Upper lobe of left lung (tissue), 6 donors: ENCODE measurements around the gene MS4A6A. TPM values are rescaled to one million over a fixed set of nuclear protein-coding genes. Genes with fewer than 3 reads are reported as not detected.
A peak's percentile ranks its signal among the peaks of the same experiment; 100 is the strongest.
"Not testable (repeated sequence)": the region's sequence is repeated elsewhere in the genome, so short reads cannot be mapped to it uniquely, and the experiment has no call there.

ENCODE experiments used
- ATAC-seq, 2 donors: fragments of 200-7000 bp; cut with Tn5 transposase; one replicate each; pipeline ENCODE4 v1.9.1; 2022; ENCODE audit warnings: mild to moderate bottlenecking in 2 of 2, moderate library complexity in 2 of 2; ENCODE audit not compliant: low FRiP score in 2 of 2
- DNase-seq, 2 donors: peaks; one replicate each; pipeline ENCODE4 v3.0.0-alpha.2; 2019 to 2020
- H3K27ac ChIP-seq, 4 donors: fragments of 200-600 bp; sonication (generic); one replicate each; pipeline ENCODE4 v1.5.1; 2016 to 2019
- H3K27me3 ChIP-seq, 4 donors: fragments of 200-600 bp; sonication (generic); one replicate each; pipeline ENCODE4 v1.5.1; 2017 to 2019
- H3K36me3 ChIP-seq, 4 donors: fragments of 200-600 bp; sonication (generic); one replicate each; pipeline ENCODE4 v1.5.1; 2016 to 2019
- H3K4me1 ChIP-seq, 4 donors: fragments of 200-600 bp; sonication (generic); one replicate each; pipeline ENCODE4 v1.5.1; 2018 to 2019
- H3K4me3 ChIP-seq, 4 donors: fragments of 200-600 bp; sonication (generic); one replicate each; pipeline ENCODE4 v1.5.1; 2017 to 2019; ENCODE audit warnings: mild to moderate bottlenecking in 2 of 4, moderate library complexity in 1 of 4
- H3K9me3 ChIP-seq, 4 donors: fragments of 200-600 bp; sonication (generic); one replicate each; pipeline ENCODE4 v1.5.1; 2018 to 2019
- EP300 ChIP-seq, 4 donors: sonication (generic); formaldehyde crosslinking; IDR thresholded peaks; one replicate each; pipeline ENCODE4 v1.5.1; 2017; ENCODE audit warnings: antibody characterized with exemption in 4 of 4, control low read depth in 2 of 4
- POLR2A ChIP-seq, 4 donors: fragments of 450-650 bp; IDR thresholded peaks; one replicate each; pipeline ENCODE4 v1.5.1; 2016 to 2017; ENCODE audit warnings: antibody characterized with exemption in 4 of 4, mild to moderate bottlenecking in 2 of 4
- POLR2AphosphoS5 ChIP-seq, 2 donors: sonication (generic); formaldehyde crosslinking; IDR thresholded peaks; one replicate each; pipeline ENCODE4 v1.5.1; 2017; ENCODE audit warnings: antibody characterized with exemption in 2 of 2
- WGBS, 2 donors: methylation state at CpG; one replicate each; pipeline ENCODE4 v1.1.5; 2017 to 2018; 5-methylcytosine and 5-hydroxymethylcytosine counted together
- total RNA-seq, 6 donors: library from RNA; depleted of rRNA in 4 of 6; stranded (reverse); fragments of >200 nt in 4 of 6; gene quantifications; one replicate each; pipeline versions ENCODE4 v1.1.0 to v1.2.1, GENCODE V29; 2016 to 2021
- TF ChIP-seq, protein P1 (sequence below), 6 experiments: fragments of 450-650 bp in 4 of 6; fragments of 200-600 bp in 2 of 6; sonication (generic) in 2 of 6; IDR thresholded peaks; one replicate each; pipeline ENCODE4 v1.5.1; 2016 to 2019; ENCODE audit warnings: antibody characterized with exemption in 6 of 6
- donor health status: DM: no; HTN: no; CAD: no; lungs with moderate emphysema.
- donor health status: DM: no; HTN: yes; CAD: no; lungs with severe emphysema.

The MS4A6A gene
- total RNA-seq, 6 donors from 2014 or later, result 21.4 to 156 (median 97.0) TPM

DNA sequence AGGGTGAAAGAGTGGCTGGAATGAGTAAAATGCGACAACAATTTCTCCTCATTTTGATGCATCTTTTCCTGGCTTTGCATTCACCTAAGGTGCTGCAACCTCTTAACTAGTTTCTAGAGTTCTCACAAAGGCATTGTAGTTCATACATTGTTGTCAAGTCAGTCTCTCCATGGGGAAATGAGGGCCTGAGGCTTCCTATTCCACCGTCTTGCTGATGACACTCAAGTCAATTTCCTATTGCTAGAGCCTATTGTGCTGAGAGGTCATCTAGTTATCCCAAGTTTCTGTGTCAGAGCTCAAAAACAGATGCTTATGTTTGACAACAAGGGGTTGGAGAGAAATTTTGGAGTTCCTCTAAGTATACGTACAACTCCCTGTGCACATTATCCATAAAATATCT, 11.6 kb upstream of the MS4A6A start:
- H3K4me1 ChIP-seq, result no peaks in the 10 kb centered on the region
- H3K27ac ChIP-seq, result no peak overlapping the region
- H3K9me3 ChIP-seq, result no peaks in the 10 kb centered on the region
- no peaks in the 10 kb centered on the region for H3K36me3 ChIP-seq
- ATAC-seq (no peak), DNase-seq (no peak)
- TF ChIP-seq POLR2AphosphoS5 (IDR thresholded peaks at IDR 0.05) (no peak), EP300 (IDR thresholded peaks at IDR 0.05) (no peak), POLR2A (IDR thresholded peaks at IDR 0.05) (no peak)
- TF ChIP-seq, protein P1, sequence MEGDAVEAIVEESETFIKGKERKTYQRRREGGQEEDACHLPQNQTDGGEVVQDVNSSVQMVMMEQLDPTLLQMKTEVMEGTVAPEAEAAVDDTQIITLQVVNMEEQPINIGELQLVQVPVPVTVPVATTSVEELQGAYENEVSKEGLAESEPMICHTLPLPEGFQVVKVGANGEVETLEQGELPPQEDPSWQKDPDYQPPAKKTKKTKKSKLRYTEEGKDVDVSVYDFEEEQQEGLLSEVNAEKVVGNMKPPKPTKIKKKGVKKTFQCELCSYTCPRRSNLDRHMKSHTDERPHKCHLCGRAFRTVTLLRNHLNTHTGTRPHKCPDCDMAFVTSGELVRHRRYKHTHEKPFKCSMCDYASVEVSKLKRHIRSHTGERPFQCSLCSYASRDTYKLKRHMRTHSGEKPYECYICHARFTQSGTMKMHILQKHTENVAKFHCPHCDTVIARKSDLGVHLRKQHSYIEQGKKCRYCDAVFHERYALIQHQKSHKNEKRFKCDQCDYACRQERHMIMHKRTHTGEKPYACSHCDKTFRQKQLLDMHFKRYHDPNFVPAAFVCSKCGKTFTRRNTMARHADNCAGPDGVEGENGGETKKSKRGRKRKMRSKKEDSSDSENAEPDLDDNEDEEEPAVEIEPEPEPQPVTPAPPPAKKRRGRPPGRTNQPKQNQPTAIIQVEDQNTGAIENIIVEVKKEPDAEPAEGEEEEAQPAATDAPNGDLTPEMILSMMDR (IDR thresholded peaks at IDR 0.05), result no peak
- no peak overlapping the region for H3K4me3 ChIP-seq
- whole genome bisulfite sequencing, 2 donors, result 64 to 70% methylated on average over 3 of the region's 3 CpGs
- no peaks in the 10 kb centered on the region for H3K27me3 ChIP-seq

DNA sequence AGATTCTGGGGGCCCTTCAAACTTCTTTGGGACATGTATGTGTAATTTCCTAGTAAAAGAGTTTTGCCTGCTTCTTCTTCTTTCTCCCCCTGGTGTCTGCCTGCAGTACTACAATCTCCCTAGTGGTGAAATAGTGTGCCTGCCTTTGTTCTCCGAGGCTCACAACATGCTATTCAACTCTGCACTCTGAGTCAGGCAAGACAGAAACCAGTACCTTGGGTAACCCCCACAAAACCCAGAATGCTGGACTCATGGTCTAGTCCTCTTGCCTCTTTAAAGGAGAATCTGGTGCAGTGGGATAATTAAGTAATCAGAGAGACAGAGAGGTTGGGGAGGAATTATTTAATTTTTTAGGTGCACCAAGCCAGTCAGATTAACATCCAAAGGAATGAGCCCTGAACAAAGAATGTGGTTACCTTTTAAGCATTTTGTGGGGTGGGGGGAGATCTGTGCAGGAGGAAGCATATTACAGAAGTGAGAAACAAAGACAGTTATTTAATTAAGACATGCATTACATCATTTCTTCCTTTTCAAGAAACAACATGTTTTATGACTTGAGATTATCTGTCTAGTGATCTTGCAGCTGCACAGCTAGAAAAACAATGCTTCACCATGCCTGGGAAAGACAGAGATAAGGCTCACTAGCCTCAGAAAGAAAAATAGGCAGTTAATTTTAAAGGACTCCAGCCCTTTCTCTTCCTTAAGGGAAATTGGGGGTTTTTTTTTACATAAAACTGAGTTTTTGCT, 11.0 kb upstream of the MS4A6A start:
- peak overlapping the region in 1 of 4 donors; percentile 40 for H3K27ac ChIP-seq
- WGBS, 2 donors, result 10 to 23% methylated on average over 1 of the region's 1 CpG
- no peak overlapping the region for H3K4me3 ChIP-seq
- DNase-seq, result peak in 1 of 2 donors; percentile 37
- ATAC-seq, result peak; percentile 72 to 80
- no peaks in the 10 kb centered on the region for H3K36me3 ChIP-seq
- H3K9me3 ChIP-seq, result no peaks in the 10 kb centered on the region
- no peaks in the 10 kb centered on the region for H3K4me1 ChIP-seq
- no peak for TF ChIP-seq POLR2AphosphoS5 (IDR thresholded peaks at IDR 0.05)
- TF ChIP-seq, protein P1 (IDR thresholded peaks at IDR 0.05), result peak; percentile 69 to 81 (median 76)
- H3K27me3 ChIP-seq, result no peaks in the 10 kb centered on the region

DNA sequence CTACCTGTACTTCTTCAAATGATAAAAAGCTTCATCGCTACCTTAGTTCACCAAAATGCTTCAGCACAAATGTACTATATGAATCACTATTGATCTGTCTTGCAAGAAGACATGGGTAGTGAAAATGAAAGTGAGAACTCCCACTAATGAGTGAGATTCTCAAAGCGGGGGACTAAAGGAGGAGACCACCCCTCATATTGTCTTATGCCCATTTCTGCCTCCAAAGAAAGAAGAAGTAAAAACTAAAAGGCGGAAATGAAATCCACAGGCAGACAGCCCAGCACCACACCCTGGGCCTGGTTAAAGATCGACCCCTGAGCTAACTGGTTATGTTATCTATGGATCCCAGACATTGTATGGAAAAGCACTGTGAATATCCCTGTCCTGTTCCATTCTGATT, 9.7 kb upstream of the MS4A6A start:
- 80 to 85% methylated on average over 4 of the region's 4 CpGs for WGBS, 2 donors
- H3K27me3 ChIP-seq, ATAC-seq: not testable (repeated sequence)

DNA sequence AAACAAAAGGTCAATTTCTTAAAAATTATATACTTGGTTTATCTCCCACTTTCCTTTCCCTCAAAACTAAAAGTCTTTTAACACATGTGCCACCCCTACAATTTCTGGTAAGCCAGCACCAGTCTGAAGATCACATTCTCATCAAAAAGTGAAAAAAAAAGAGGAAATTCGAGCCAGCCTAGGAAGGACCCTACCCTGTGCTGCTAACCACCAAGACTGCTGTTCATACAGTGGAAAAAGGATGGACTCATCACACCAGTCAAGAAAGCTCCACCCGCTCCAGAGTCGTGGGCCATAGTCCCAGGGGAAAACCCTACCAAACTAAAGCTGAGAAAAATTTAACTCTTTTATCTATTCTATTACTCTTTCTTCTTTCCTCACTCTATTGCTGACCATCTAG, 5.6 kb upstream of the MS4A6A start:
- H3K36me3 ChIP-seq, H3K9me3 ChIP-seq, H3K27me3 ChIP-seq, DNase-seq, H3K27ac ChIP-seq, ATAC-seq, H3K4me3 ChIP-seq, H3K4me1 ChIP-seq: not testable (repeated sequence)
- 32 to 46% methylated on average over 3 of the region's 3 CpGs for WGBS, 2 donors

More for the DNA sequence above, 9.7 kb upstream of the MS4A6A start:
- not testable (repeated sequence) for H3K9me3 ChIP-seq, H3K4me3 ChIP-seq, DNase-seq, H3K4me1 ChIP-seq, H3K36me3 ChIP-seq, H3K27ac ChIP-seq

DNA sequence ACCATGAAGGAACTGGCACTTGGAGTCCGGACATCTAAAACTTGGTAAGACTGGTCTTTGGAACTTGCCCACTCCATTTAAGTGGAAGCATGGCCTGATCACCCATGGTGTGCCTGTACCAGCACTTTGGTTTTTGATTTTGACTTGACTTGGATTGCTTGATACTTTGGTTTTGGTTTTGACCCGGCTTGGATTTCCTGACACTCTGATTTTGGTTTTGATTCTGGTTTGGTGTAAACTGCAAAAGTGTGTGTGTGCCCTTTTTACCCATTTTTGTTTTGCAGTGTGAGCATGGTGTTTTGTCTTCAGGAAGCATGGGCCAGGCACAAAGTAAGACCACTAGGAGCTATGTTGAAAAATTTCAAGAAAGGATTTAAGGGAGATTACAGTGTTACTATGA, 3.2 kb upstream of the MS4A6A start:
- not testable (repeated sequence) for H3K4me3 ChIP-seq, DNase-seq, H3K36me3 ChIP-seq, H3K27me3 ChIP-seq, H3K9me3 ChIP-seq, H3K4me1 ChIP-seq, ATAC-seq
- peak overlapping the region; percentile 10 to 64 (median 26) for H3K27ac ChIP-seq
- 79 to 88% methylated on average over 2 of the region's 2 CpGs for WGBS, 2 donors

DNA sequence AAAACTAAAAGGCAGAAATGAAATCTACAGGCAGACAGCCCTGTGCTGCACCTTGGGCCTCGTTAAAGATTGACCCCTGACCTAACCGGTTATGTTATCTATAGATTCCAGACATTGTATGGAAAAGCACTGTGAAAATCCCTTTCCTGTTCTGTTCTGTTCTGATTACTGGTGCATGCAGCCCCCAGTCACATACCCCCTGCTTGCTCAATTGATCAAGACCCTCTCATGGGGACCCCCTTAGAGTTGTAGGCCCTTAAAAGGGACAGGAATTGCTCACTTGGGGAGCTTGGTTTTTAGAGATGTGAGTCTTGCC, 2.6 kb upstream of the MS4A6A start:
- not testable (repeated sequence) for DNase-seq, H3K9me3 ChIP-seq, ATAC-seq, H3K4me3 ChIP-seq, H3K27me3 ChIP-seq, H3K36me3 ChIP-seq, H3K4me1 ChIP-seq
- H3K27ac ChIP-seq, result peak overlapping the region; percentile 10 to 64 (median 26)
- WGBS, 2 donors, result 39 to 68% methylated on average over 2 of the region's 2 CpGs

DNA sequence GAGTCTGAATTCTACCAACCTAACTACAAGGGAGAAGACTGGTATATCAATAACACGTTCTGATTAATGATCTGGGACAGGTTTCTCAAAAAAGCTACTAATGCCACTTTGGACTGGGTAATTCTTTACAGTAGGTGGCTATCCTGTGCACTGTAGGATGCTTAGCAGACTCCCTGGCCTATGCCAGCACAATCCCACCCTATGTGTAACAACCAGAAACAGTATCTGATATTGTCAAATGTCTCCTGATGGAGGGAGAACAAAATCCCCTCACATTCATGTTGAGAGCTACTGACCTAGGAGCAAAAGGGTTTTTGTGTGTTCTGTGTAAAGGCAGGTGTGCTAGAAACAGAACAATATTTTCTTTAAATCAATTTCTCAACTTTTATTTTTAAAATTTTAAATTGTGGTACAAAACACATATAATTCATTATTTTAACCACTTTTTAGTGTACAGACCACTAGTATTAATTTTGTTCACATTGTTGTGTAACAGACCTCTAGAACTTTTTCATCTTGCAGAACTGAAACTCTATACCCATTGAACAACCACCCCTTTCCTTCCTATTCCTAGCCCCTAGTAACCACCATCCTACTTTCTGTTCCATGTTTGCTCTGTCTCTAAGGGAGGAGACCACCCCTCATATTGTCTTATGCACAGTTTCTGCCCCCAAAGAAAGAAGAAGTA, 2.1 kb upstream of the MS4A6A start:
- no peak for TF ChIP-seq POLR2A (IDR thresholded peaks at IDR 0.05)
- no peak for TF ChIP-seq EP300 (IDR thresholded peaks at IDR 0.05)
- TF ChIP-seq, protein P1 (IDR thresholded peaks at IDR 0.05), result no peak
- TF ChIP-seq POLR2AphosphoS5 (IDR thresholded peaks at IDR 0.05), result no peak
- peak in 1 of 2 donors; percentile 80 for ATAC-seq
- DNase-seq, result no peak
- Histone ChIP-seq H3K36me3 (no peaks in the 10 kb centered on the region), H3K4me1 (no peaks in the 10 kb centered on the region), H3K4me3 (no peak overlapping the region), H3K9me3 (no peaks in the 10 kb centered on the region), H3K27ac (peak overlapping the region in 3 of 4 donors; percentile 5 to 72 (median 61)), H3K27me3 (no peaks in the 10 kb centered on the region)
- WGBS, 2 donors, result 61 to 68% methylated on average over 1 of the region's 1 CpG
